Gastrocnemius medialis (tissue), 4 donors: ENCODE measurements around the gene CXCL14.

Experiments used
- CTCF ChIP-seq, 5 experiments: fragments of 450-650 bp in 3 of 5; fragments of 200-600 bp in 2 of 5; sonication (generic) in 2 of 5; IDR thresholded peaks in 4 of 5; conservative IDR thresholded peaks in 1 of 5; 1 replicate in 4 of 5; 2 replicates in 1 of 5; pipeline ENCODE4 v1.5.1; 2016 to 2019; ENCODE audit warnings: antibody characterized with exemption in 5 of 5, mild to moderate bottlenecking in 3 of 5, moderate library complexity in 3 of 5
- POLR2A ChIP-seq, 2 donors: fragments of 450-650 bp; IDR thresholded peaks; one replicate each; pipeline ENCODE4 v1.6.1; 2017; ENCODE audit warnings: antibody characterized with exemption in 2 of 2, mild to moderate bottlenecking in 2 of 2, moderate library complexity in 2 of 2

- TF ChIP-seq CTCF (IDR thresholded peaks at IDR 0.05 in 4 of 5, conservative IDR thresholded peaks at IDR 0.05 in 1 of 5) (no peak), POLR2A (IDR thresholded peaks at IDR 0.05) (no peak)
These were observed 36.9 kb upstream of the CXCL14 start for GRCh38 chr5:135615581-135616260.
